Omental fat pad (tissue), 4 donors: ENCODE data around the gene DIP2B. TPM values are rescaled to one million over a fixed set of nuclear protein-coding genes. Genes with fewer than 3 reads are reported as not detected.

Experiments
- ATAC-seq: fragments of 150-250 bp; one replicate; pipeline ENCODE4 v1.9.1; 2016; ENCODE audit warnings: mild to moderate bottlenecking, moderate library complexity; ENCODE audit not compliant: low FRiP score
- DNase-seq: peaks from one replicate; pipeline ENCODE4 v3.0.0-alpha.2; 2019; ENCODE audit warnings: low spot score
- total RNA-seq, 4 donors: library from RNA; depleted of rRNA; stranded (reverse); fragments of >200 nt; gene quantifications; one replicate each; pipeline ENCODE4 v1.1.0, GENCODE V29; 2016
- TF ChIP-seq, protein P1 (sequence below), 3 donors: fragments of 450-650 bp; IDR thresholded peaks; one replicate each; pipeline ENCODE4 v1.5.1; 2016 to 2017; ENCODE audit warnings: antibody characterized with exemption in 3 of 3, mild to moderate bottlenecking in 3 of 3, moderate library complexity in 2 of 3

DIP2B gene
- total RNA-seq, 4 donors from 2014 or later, result 21.1 to 35.2 (median 24.4) TPM

DNA sequence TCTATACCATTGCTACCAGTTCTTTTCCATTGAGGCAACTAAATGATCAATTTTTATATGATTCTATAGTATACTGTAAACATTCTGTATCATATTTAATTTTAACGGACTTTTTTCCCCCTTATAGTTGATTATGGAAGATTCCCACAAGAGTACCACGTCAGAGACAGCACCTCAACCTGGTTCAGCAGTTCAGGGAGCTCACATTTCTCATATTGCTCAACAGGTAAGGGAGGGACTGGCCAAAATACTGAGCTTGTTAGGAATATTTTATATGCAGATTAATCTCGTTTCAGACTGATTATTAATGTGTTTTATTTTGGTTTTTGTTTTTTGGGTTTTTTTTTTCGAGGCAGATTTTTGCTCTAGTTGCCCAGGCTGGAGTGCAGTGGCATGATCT lies 275.2 kb downstream of the DIP2B start:
- ATAC-seq (no peak), DNase-seq (no peak)
- TF ChIP-seq, protein P1, sequence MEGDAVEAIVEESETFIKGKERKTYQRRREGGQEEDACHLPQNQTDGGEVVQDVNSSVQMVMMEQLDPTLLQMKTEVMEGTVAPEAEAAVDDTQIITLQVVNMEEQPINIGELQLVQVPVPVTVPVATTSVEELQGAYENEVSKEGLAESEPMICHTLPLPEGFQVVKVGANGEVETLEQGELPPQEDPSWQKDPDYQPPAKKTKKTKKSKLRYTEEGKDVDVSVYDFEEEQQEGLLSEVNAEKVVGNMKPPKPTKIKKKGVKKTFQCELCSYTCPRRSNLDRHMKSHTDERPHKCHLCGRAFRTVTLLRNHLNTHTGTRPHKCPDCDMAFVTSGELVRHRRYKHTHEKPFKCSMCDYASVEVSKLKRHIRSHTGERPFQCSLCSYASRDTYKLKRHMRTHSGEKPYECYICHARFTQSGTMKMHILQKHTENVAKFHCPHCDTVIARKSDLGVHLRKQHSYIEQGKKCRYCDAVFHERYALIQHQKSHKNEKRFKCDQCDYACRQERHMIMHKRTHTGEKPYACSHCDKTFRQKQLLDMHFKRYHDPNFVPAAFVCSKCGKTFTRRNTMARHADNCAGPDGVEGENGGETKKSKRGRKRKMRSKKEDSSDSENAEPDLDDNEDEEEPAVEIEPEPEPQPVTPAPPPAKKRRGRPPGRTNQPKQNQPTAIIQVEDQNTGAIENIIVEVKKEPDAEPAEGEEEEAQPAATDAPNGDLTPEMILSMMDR (IDR thresholded peaks at IDR 0.05), result no peak

DNA sequence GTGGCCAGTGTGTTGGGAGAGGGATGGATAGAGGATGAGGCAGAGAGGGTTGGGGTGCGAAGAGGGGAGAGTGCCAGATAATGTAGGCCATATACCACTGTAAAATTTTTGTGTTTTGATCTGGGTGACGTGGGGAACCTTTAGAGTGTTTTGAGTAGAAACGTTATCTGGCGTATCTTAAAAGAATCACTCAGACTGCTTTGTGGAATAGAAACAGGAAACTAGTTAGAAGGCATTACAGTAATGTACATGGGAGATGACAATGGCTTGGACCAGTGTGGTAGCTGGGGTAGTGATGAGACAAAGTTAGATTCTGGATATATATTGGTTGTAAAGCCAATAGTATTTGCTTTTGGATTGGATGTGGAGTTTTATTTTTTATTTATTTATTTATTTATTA lies 279.7 kb downstream of the DIP2B start:
- no peak for ATAC-seq
- TF ChIP-seq, protein P1 (IDR thresholded peaks at IDR 0.05), result no peak

DNA sequence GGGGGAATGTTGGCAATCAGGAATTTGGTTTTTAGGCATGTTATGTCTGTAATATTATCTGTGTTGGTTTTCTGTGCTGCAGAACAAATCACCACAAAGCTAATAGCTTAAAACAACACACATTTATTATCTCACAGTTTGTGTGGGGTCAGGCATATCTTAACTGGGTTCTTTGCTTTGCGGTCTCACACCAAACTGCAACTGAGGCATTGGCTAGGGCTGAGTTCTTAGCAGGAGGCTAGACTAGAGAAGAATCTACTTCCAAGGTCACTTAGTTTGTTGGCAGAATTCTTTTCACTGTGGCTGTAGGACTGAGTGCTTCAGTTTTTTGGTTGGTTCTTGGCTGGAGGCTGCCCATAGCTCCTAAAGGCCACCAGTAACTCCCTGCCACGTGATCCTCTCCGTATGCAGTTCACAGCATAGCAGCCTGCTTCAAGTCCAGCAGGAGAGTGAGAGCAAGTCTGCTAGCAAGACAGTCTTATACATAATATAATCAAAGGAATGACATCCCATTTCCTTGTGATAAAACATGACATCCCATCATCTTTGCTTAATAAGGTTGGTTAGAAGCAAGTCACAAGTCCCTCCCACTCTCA lies 280.7 kb downstream of the DIP2B start:
- ATAC-seq (no peak), DNase-seq (no peak)
- TF ChIP-seq, protein P1 (IDR thresholded peaks at IDR 0.05), result no peak

More for the DNA sequence above, 279.7 kb downstream of the DIP2B start:
- no peak for DNase-seq

DNA sequence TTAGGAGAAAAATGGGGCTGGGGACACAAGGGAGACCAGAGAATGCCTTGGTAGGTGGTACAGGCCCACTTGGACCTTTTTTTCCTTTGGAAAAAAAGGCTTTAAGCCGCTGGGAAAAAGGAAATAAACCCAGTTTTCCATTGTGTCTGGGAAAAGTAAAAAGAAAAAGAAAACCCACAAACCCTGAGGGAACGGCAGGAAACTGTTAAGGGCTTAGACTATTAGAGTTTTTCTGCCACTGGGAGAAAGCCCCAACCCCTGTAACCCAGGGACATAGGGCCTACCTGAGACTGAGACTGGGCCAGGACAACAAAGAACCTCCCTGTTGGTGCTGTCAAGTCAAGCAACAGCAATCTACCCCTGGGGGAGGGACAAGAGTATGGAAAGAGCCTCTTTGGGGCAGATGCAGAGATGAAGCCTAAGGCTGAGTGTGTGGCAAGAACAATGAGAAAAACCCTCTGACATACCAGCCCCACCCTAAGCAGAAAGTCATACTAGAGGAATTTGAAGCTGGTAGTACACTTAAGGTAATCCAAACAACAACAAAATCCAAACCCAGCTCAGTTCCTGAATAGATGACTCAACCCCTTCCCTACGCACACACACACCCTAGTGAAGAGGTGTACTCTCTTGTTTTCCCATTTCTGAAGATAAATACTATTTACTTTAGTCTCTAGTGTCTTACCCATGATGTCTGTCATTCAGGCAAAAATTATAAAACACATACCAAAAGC lies 281.9 kb downstream of the DIP2B start:
- ATAC-seq (peak; percentile 89), DNase-seq (no peak)
- TF ChIP-seq, protein P1 (IDR thresholded peaks at IDR 0.05), result no peak

DNA sequence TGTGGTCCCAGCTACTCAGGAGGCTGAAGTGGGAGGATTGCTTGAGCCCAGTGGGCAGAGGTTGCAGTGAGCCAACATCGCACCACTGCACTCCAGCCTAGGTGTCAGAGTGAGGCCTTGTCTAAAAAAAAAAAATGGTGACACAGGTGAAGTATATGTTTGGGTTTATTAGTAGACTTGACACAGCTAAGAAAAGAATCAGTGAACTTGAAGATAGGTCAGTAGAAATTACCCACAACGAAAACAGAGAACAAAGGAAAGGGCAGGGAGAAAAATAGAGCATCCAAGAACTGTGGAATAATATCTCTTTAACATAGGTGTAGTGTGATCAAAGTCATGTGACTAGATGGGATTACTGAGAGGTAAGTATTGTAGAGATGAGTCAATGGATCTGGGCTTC lies 282.8 kb downstream of the DIP2B start:
- no peak for DNase-seq
- no peak for ATAC-seq
- TF ChIP-seq, protein P1 (IDR thresholded peaks at IDR 0.05), result no peak

DNA sequence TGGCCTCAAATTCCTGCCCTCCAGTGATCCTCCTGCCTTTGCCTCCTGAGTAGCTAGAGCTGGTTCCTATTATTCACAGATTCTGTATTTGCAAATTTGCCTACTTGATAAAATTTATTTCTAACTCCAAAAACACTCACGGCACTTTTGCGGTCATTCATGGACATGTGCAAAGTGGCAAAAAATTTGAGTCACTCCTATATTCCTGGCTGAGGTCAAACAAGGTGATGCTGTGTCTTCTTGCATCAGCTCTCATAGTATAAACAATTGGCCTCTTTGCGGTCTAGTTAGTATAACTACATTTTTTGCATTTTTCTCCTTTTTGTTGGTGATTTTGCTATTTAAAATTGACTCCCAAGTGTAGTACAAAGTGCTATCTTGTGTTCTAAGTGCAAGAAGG lies 283.8 kb downstream of the DIP2B start:
- DNase-seq (no peak), ATAC-seq (no peak)
- TF ChIP-seq, protein P1 (IDR thresholded peaks at IDR 0.05), result no peak

DNA sequence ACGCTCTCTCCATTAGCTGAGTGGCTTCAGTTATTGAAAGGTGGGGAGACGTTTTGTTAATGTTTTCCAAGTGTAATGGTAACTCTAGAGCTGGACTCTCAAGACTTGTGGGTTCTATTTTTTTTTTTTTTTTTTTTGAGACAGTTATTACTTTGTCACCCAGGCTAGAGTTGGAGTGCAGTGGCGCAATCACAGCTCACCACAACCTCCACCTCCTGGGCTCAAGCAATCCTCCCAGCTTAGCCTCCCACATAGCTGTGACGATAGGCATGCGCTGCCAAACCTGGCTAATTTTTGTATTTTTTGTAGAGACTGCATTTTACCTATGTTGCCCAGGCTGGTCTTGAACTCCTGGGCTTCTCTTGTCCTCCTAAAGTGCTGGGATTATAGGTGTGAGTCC lies 285.3 kb downstream of the DIP2B start:
- TF ChIP-seq, protein P1 (IDR thresholded peaks at IDR 0.05), result no peak
- ATAC-seq (no peak), DNase-seq (no peak)
